Stimulated activated naive CD8-positive, alpha-beta T cell treated with anti-CD3 and anti-CD28 coated beads, Interleukin-15, amount 100 ng/mL, for 72 hours (primary cell): ENCODE measurements around the gene RHBDL3.

Source experiments
- ATAC-seq: fragments of 150-1000 bp; cut with Tn5 transposase; 2 replicates; pipeline ENCODE4 v1.10.0; 2021; ENCODE audit warnings: mild to moderate bottlenecking, moderate library complexity
- DNase-seq, 2 donors: peaks; one replicate each; pipeline ENCODE4 v3.0.0; 2021 to 2022
- H3K27ac Mint-ChIP-seq, 2 donors: one replicate each; pipeline ENCODE4 v1.8.0; 2022; ENCODE audit warnings: mild to moderate bottlenecking in 2 of 2, mixed read lengths in 2 of 2, moderate library complexity in 2 of 2
- H3K27me3 Mint-ChIP-seq: one replicate; pipeline ENCODE4 v1.8.0; 2022; ENCODE audit warnings: mixed read lengths
- H3K4me1 Mint-ChIP-seq: one replicate; pipeline ENCODE4 v1.8.0; 2022; ENCODE audit warnings: mild to moderate bottlenecking, mixed read lengths
- H3K4me3 Mint-ChIP-seq, 2 donors: one replicate each; pipeline ENCODE4 v1.8.0; 2022; ENCODE audit warnings: mild to moderate bottlenecking in 2 of 2, mixed read lengths in 2 of 2, moderate library complexity in 1 of 2
- H3K9me3 Mint-ChIP-seq, 2 donors: one replicate each; pipeline ENCODE4 v1.8.0; 2022; ENCODE audit warnings: mixed read lengths in 2 of 2

The RHBDL3 gene

GRCh38 chr17:32323811-32324491, 58.3 kb downstream of the RHBDL3 start:
- Mint-ChIP-seq H3K4me1 (peaks cover 39% of the 10 kb centered on the region), H3K4me3 (peak overlapping the region; percentile 35 to 65), H3K27me3 (peaks cover 2% of the 10 kb centered on the region), H3K27ac (peak overlapping the region; percentile 81 to 92), H3K9me3 (no peaks in the 10 kb centered on the region)
- ATAC-seq (peak; percentile 82), DNase-seq (peak; percentile 35 to 41)

GRCh38 chr17:32327911-32328310, 62.3 kb downstream of the RHBDL3 start:
- Mint-ChIP-seq H3K27ac (no peak overlapping the region), H3K4me1 (peaks cover 54% of the 10 kb centered on the region), H3K27me3 (no peaks in the 10 kb centered on the region), H3K4me3 (no peak overlapping the region), H3K9me3 (no peaks in the 10 kb centered on the region)
- DNase-seq, result no peak
- ATAC-seq, result no peak

- peaks cover 38% of the 10 kb centered on the region for H3K4me1 Mint-ChIP-seq
Observed at GRCh38 chr17:32330147-32330546, 64.5 kb downstream of the RHBDL3 start.

GRCh38 chr17:32331243-32332040, 65.8 kb downstream of the RHBDL3 start:
- H3K27me3 Mint-ChIP-seq, result no peaks in the 10 kb centered on the region
- DNase-seq (no peak), ATAC-seq (peak; percentile 79)
- H3K4me1 Mint-ChIP-seq, result peaks cover 38% of the 10 kb centered on the region
- peak overlapping the region; percentile 12 to 33 for H3K27ac Mint-ChIP-seq
- no peaks in the 10 kb centered on the region for H3K9me3 Mint-ChIP-seq
- H3K4me3 Mint-ChIP-seq, result peak overlapping the region; percentile 42 to 57

More at GRCh38 chr17:32330147-32330546, 64.5 kb downstream of the RHBDL3 start:
- DNase-seq, result no peak
- no peaks in the 10 kb centered on the region for H3K9me3 Mint-ChIP-seq
- ATAC-seq, result no peak
- H3K27ac Mint-ChIP-seq, result no peak overlapping the region
- no peaks in the 10 kb centered on the region for H3K27me3 Mint-ChIP-seq
- H3K4me3 Mint-ChIP-seq, result no peak overlapping the region

GRCh38 chr17:32333187-32333586, 67.6 kb downstream of the RHBDL3 start:
- Mint-ChIP-seq H3K27me3 (no peaks in the 10 kb centered on the region), H3K9me3 (no peaks in the 10 kb centered on the region), H3K4me3 (no peak overlapping the region), H3K4me1 (peaks cover 31% of the 10 kb centered on the region), H3K27ac (no peak overlapping the region)
- ATAC-seq (no peak), DNase-seq (no peak)

- DNase-seq (no peak), ATAC-seq (no peak)
- peaks cover 25% of the 10 kb centered on the region for H3K4me1 Mint-ChIP-seq
- no peak overlapping the region for H3K27ac Mint-ChIP-seq
- no peak overlapping the region for H3K4me3 Mint-ChIP-seq
- no peaks in the 10 kb centered on the region for H3K9me3 Mint-ChIP-seq
- no peaks in the 10 kb centered on the region for H3K27me3 Mint-ChIP-seq
Observed at GRCh38 chr17:32335046-32335445, 69.4 kb downstream of the RHBDL3 start.

- Mint-ChIP-seq H3K27ac (no peak overlapping the region), H3K9me3 (no peaks in the 10 kb centered on the region), H3K27me3 (no peaks in the 10 kb centered on the region), H3K4me1 (peaks cover 24% of the 10 kb centered on the region), H3K4me3 (no peak overlapping the region)
- DNase-seq, result no peak
- ATAC-seq, result no peak
Observed at GRCh38 chr17:32335687-32336086, 70.1 kb downstream of the RHBDL3 start.

GRCh38 chr17:32341141-32341856, 75.7 kb downstream of the RHBDL3 start:
- peak; percentile 59 for ATAC-seq
- Mint-ChIP-seq H3K9me3 (no peaks in the 10 kb centered on the region), H3K4me3 (peak overlapping the region; percentile 93 to 95)

GRCh38 chr17:32341857-32342602, 76.4 kb downstream of the RHBDL3 start, which contains the start of gene C17orf75:
Gene C17orf75 (minus strand): TSS chr17:32342173. CDS start chr17:32342139, 34 bp downstream.
- H3K4me1 Mint-ChIP-seq, result peaks cover 33% of the 10 kb centered on the region
- ATAC-seq, result peak; percentile 97
- DNase-seq, result peak; percentile 83 to 87

More at GRCh38 chr17:32341141-32341856, 75.7 kb downstream of the RHBDL3 start:
- peaks cover 33% of the 10 kb centered on the region for H3K4me1 Mint-ChIP-seq
- peak overlapping the region; percentile 93 to 95 for H3K27ac Mint-ChIP-seq
- DNase-seq, result peak; percentile 54 to 64
- H3K27me3 Mint-ChIP-seq, result no peaks in the 10 kb centered on the region

GRCh38 chr17:32342603-32343325, 77.1 kb downstream of the RHBDL3 start:
- DNase-seq (no peak), ATAC-seq (no peak)
- Mint-ChIP-seq H3K27me3 (no peaks in the 10 kb centered on the region), H3K4me1 (peaks cover 33% of the 10 kb centered on the region), H3K9me3 (no peaks in the 10 kb centered on the region), H3K27ac (peak overlapping the region; percentile 91 to 92), H3K4me3 (peak overlapping the region; percentile 93 to 95)

More at GRCh38 chr17:32341857-32342602, 76.4 kb downstream of the RHBDL3 start, which contains the start of gene C17orf75:
- H3K27me3 Mint-ChIP-seq, result no peaks in the 10 kb centered on the region
- H3K27ac Mint-ChIP-seq, result peak within 1 kb of the TSS; percentile 93 to 95
- H3K4me3 Mint-ChIP-seq, result peak within 1 kb of the TSS; percentile 93 to 95
- H3K9me3 Mint-ChIP-seq, result no peaks in the 10 kb centered on the region

GRCh38 chr17:32345951-32346600, 80.4 kb downstream of the RHBDL3 start:
- Mint-ChIP-seq H3K27ac (no peak overlapping the region), H3K9me3 (no peaks in the 10 kb centered on the region), H3K4me3 (no peak overlapping the region), H3K27me3 (no peaks in the 10 kb centered on the region), H3K4me1 (peaks cover 20% of the 10 kb centered on the region)
- DNase-seq, result no peak
- no peak for ATAC-seq

- peak overlapping the region in 1 of 2 donors; percentile 27 for H3K27ac Mint-ChIP-seq
- no peaks in the 10 kb centered on the region for H3K27me3 Mint-ChIP-seq
- DNase-seq (no peak), ATAC-seq (no peak)
- peaks cover 8% of the 10 kb centered on the region for H3K4me1 Mint-ChIP-seq
- no peaks in the 10 kb centered on the region for H3K9me3 Mint-ChIP-seq
- H3K4me3 Mint-ChIP-seq, result peak overlapping the region in 1 of 2 donors; percentile 88
Observed at GRCh38 chr17:32348483-32348800, 82.8 kb downstream of the RHBDL3 start.

GRCh38 chr17:32349503-32349853, 83.8 kb downstream of the RHBDL3 start:
- peak in 1 of 2 donors; percentile 8 for DNase-seq

More at GRCh38 chr17:32349503-32349853, 83.8 kb downstream of the RHBDL3 start:
- no peak for ATAC-seq
- Mint-ChIP-seq H3K27ac (peak overlapping the region; percentile 98 to 99), H3K9me3 (no peaks in the 10 kb centered on the region), H3K4me3 (peak overlapping the region; percentile 86 to 88), H3K27me3 (no peaks in the 10 kb centered on the region), H3K4me1 (peaks cover 14% of the 10 kb centered on the region)
